HFFc6 (cell line): ENCODE results near the gene SVIL. TPM values are rescaled to one million over a fixed set of nuclear protein-coding genes. Genes with fewer than 3 reads are reported as not detected.
"Not testable (repeated sequence)": the region's sequence is repeated elsewhere in the genome, so short reads cannot be mapped to it uniquely, and the experiment has no call there.

Experiments
- DNase-seq: peaks from one replicate; pipeline ENCODE4 v3.0.0-alpha.2; 2018
- H3K27ac Mint-ChIP-seq: 2 replicates; pipeline ENCODE4 v1.8.0; 2020; ENCODE audit warnings: mild to moderate bottlenecking, mixed read lengths
- H3K27me3 Mint-ChIP-seq: 2 replicates; pipeline ENCODE4 v1.8.0; 2021; ENCODE audit warnings: mild to moderate bottlenecking, moderate library complexity, mixed read lengths; ENCODE audit not compliant: insufficient read depth
- H3K36me3 Mint-ChIP-seq: 2 replicates; pipeline ENCODE4 v1.8.0; 2021; ENCODE audit warnings: low read depth, mixed read lengths
- H3K4me1 Mint-ChIP-seq: 2 replicates; pipeline ENCODE4 v1.8.0; 2020; ENCODE audit warnings: low read depth, mixed read lengths
- H3K4me3 Mint-ChIP-seq: 2 replicates; pipeline ENCODE4 v1.8.0; 2020; ENCODE audit warnings: mild to moderate bottlenecking, moderate library complexity, mixed read lengths
- H3K9me3 Mint-ChIP-seq: 2 replicates; pipeline ENCODE4 v1.8.0; 2020; ENCODE audit warnings: mild to moderate bottlenecking, mixed read lengths
- CTCF ChIP-seq: fragments of 200-600 bp; sonication (generic); IDR thresholded peaks from 2 replicates; pipeline ENCODE4 v1.5.0; 2021; ENCODE audit warnings: antibody characterized with exemption, mild to moderate bottlenecking
- total RNA-seq, 6 experiments: library from RNA; stranded (reverse); fragmentation: NEBNext Ultra II Directional; extraction: Animal tissue kit (Norgen Biotek cat#: 25700); gene quantifications; 2 replicates in 1 of 6; 3 replicates in 5 of 6; pipeline ENCODE4 v1.2.3, GENCODE V29; 2021

Gene SVIL
- total RNA-seq, 6 experiments from 2014 or later, result 0.22 to 0.89 (median 0.48) TPM

- no peaks in the 10 kb centered on the region for H3K36me3 Mint-ChIP-seq
- no peak for DNase-seq
Measured at GRCh38 chr10:29514306-29514705, 120.5 kb downstream of the SVIL start.

DNA sequence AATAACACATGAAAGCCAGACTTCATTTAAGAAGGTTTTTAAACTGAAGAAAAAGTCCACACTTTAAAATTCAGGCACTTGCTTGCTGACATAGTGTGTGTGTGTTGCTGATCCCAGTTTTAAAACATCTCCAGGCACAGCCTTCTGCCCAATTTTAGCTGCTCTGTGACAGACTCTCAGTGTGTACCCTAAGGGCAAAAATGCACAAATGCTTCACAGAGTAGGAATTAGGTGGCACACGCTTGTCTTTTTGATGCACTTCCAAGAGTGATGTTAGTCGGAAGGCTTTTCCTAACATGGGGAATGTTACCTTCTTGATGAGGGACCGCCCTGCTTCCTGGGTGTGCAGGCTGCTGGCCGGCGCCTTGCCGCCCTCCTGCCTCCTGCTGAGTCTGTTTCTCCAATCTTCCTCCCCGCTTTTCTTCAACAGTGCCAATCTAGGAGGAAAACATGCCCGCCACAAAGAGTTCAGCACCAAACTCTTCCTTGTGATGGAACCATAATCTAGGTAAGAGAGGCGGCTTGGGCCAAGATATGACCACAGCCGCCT is 122.3 kb downstream of the SVIL start:
- Mint-ChIP-seq H3K4me3 (no peak overlapping the region), H3K27me3 (peaks cover 17% of the 10 kb centered on the region), H3K36me3 (no peaks in the 10 kb centered on the region), H3K4me1 (peaks cover 36% of the 10 kb centered on the region), H3K27ac (no peak overlapping the region; the same call in 1 of the 2 replicates), H3K9me3 (no peaks in the 10 kb centered on the region)
- TF ChIP-seq CTCF, result no peak
- DNase-seq, result no peak

More at GRCh38 chr10:29514306-29514705, 120.5 kb downstream of the SVIL start:
- Mint-ChIP-seq H3K9me3 (no peaks in the 10 kb centered on the region), H3K27me3 (peaks cover 23% of the 10 kb centered on the region), H3K27ac (no peak overlapping the region), H3K4me1 (peaks cover 29% of the 10 kb centered on the region), H3K4me3 (no peak overlapping the region)
- TF ChIP-seq CTCF, result no peak

- not testable (repeated sequence) for H3K9me3 Mint-ChIP-seq, DNase-seq, H3K27ac Mint-ChIP-seq, H3K36me3 Mint-ChIP-seq, H3K4me3 Mint-ChIP-seq
- peaks cover 17% of the 10 kb centered on the region for H3K27me3 Mint-ChIP-seq
- H3K4me1 Mint-ChIP-seq, result peaks cover 36% of the 10 kb centered on the region
Measured at GRCh38 chr10:29511806-29512205, 123.0 kb downstream of the SVIL start.

DNA sequence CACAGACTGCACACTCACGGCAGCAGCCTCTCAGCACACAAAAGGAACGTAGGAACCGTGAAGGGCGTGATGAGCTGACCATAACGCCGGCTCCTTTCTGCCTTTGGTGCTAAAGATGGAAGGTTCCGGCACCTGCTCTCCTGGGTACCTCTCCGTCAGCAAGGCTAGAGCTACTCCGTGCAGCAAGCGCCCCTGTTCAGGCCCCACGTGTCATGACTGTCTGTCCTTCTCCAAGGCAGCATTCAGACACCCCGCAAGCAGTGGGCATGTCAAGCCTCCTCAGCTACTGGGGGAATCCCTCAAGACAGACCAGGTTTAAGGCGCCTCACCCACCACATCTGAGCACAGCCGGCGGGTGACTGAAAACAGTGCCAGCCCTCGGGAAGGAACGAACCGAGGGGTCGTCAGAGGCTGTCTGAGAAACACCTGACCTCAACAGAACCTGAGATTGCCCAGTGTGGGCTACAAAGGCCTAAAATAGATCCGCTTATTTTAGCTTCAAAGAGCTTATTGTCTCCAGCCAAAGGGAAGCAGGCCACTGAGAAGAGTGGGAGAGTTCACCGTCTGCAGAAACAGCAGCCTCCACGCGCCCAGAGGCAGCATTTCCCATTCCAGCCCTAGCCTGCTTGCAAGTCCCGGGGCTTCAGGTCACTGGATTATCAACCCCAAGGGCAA is 124.2 kb downstream of the SVIL start:
- not testable (repeated sequence) for H3K27ac Mint-ChIP-seq, DNase-seq, H3K4me3 Mint-ChIP-seq, H3K9me3 Mint-ChIP-seq, H3K36me3 Mint-ChIP-seq
- H3K27me3 Mint-ChIP-seq, result peaks cover 13% of the 10 kb centered on the region
- peaks cover 36% of the 10 kb centered on the region for H3K4me1 Mint-ChIP-seq

DNA sequence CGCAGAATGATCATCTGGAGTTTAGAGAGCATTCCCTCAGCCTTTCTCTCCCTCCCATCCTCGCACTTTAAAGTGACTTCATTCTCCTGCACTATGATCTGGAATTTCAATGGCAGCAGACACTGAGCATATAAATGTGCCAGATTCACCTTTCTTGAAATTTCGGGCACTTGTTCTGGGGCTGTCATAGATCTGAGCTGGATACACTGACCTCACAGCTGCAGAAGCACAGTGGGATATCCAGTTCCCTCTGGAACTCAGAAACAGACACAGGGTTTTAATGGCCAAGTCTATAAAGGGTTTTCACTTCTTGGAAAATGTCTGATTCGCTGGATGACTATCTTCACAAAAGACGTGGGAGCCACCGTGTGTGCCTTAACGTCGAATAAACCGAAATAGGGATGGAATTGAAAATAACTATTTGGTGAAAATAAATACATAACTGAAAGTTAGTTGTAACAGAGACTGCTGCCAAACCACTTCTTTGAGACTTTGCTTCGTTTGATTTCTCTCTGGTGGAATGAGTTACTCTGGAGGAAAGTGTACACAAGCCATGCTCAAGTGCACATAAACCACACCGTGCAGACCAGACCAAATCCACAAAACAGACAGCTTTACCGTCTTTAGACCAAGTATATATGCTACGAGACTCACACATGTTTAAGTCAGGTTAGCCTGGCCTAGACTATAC is 126.1 kb downstream of the SVIL start:
- no peak overlapping the region for H3K27ac Mint-ChIP-seq
- H3K27me3 Mint-ChIP-seq, result peaks cover 3% of the 10 kb centered on the region
- H3K4me1 Mint-ChIP-seq, result peaks cover 28% of the 10 kb centered on the region
- no peaks in the 10 kb centered on the region for H3K9me3 Mint-ChIP-seq
- H3K4me3 Mint-ChIP-seq, result no peak overlapping the region
- no peak for TF ChIP-seq CTCF
- peaks cover 11% of the 10 kb centered on the region; the same call in 1 of the 2 replicates for H3K36me3 Mint-ChIP-seq
- no peak for DNase-seq

DNA sequence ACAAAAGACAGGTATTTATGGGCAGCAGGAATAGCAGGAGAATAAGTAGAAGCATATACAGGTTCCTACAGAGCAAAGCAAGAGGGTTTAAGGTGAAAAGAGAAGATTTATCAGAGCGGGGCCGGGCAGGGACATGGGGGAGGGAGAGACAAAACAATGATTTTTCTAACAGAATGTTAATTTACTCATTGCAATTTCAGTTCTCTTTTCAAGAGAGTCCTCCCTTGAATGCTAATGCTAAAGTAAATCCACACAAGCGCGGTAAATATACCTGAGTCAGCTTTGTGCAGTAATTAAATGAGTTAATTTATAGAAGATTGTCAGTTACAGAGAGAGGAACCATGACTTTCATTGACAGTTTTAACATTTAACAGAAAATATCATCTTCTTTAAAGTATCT is 127.0 kb downstream of the SVIL start:
- DNase-seq, H3K9me3 Mint-ChIP-seq, H3K27ac Mint-ChIP-seq, H3K27me3 Mint-ChIP-seq, H3K4me3 Mint-ChIP-seq: not testable (repeated sequence)
- H3K4me1 Mint-ChIP-seq, result peaks cover 30% of the 10 kb centered on the region
- peaks cover 11% of the 10 kb centered on the region; the same call in 1 of the 2 replicates for H3K36me3 Mint-ChIP-seq

- DNase-seq, H3K27ac Mint-ChIP-seq, H3K9me3 Mint-ChIP-seq, H3K27me3 Mint-ChIP-seq, H3K4me3 Mint-ChIP-seq: not testable (repeated sequence)
- Mint-ChIP-seq H3K36me3 (peaks cover 11% of the 10 kb centered on the region; the same call in 1 of the 2 replicates), H3K4me1 (peaks cover 31% of the 10 kb centered on the region)
Measured at GRCh38 chr10:29506324-29506921, 128.3 kb downstream of the SVIL start.
